HS-5 (cell line): ENCODE measurements around the gene CCND3.

Experiments used
- DNase-seq: peaks from one replicate; pipeline ENCODE4 v3.0.0-alpha.2; 2012; ENCODE audit warnings: low read depth

CCND3 gene

GRCh38 chr6:41941280-41942066 lies at the start of gene CCND3:
TSS of gene CCND3 (minus strand) at chr6:41941808. CDS start at chr6:41941649, 159 bp downstream.
- peak; percentile 74 for DNase-seq

- no peak for DNase-seq
Observed at GRCh38 chr6:41986339-41986738, 44.7 kb upstream of the CCND3 start.

- no peak for DNase-seq
Observed at GRCh38 chr6:41984623-41985022, 43.0 kb upstream of the CCND3 start.

GRCh38 chr6:41976794-41977484 lies 35.3 kb upstream of the CCND3 start:
- no peak for DNase-seq

- no peak for DNase-seq
Observed at GRCh38 chr6:41975276-41975675, 33.7 kb upstream of the CCND3 start.

GRCh38 chr6:41974281-41974825 lies 32.7 kb upstream of the CCND3 start:
- no peak for DNase-seq

GRCh38 chr6:41972826-41973225 lies 31.2 kb upstream of the CCND3 start:
- no peak for DNase-seq

GRCh38 chr6:41970436-41970846 lies 28.8 kb upstream of the CCND3 start:
- peak; percentile 42 for DNase-seq

GRCh38 chr6:41967312-41968287 lies 26.0 kb upstream of the CCND3 start:
- DNase-seq, result no peak

GRCh38 chr6:41966961-41967311 lies 25.3 kb upstream of the CCND3 start:
- peak; percentile 58 for DNase-seq

- DNase-seq, result no peak
Observed at GRCh38 chr6:41966214-41966920, 24.8 kb upstream of the CCND3 start.

GRCh38 chr6:41965429-41966213 lies 24.0 kb upstream of the CCND3 start:
- no peak for DNase-seq

- no peak for DNase-seq
Observed at GRCh38 chr6:41964201-41964887, 22.7 kb upstream of the CCND3 start.

GRCh38 chr6:41963371-41963770 lies 21.8 kb upstream of the CCND3 start:
- no peak for DNase-seq

GRCh38 chr6:41960028-41960427 lies 18.4 kb upstream of the CCND3 start:
- no peak for DNase-seq

- DNase-seq, result no peak
Observed at GRCh38 chr6:41958022-41958856, 16.6 kb upstream of the CCND3 start.

- DNase-seq, result no peak
Observed at GRCh38 chr6:41957117-41957516, 15.5 kb upstream of the CCND3 start.

GRCh38 chr6:41955412-41955811 lies 13.8 kb upstream of the CCND3 start:
- no peak for DNase-seq

GRCh38 chr6:41954668-41955067 lies 13.1 kb upstream of the CCND3 start:
- DNase-seq, result no peak
